HG02759 (cell line): ENCODE results near the gene CASKIN1.

Experiments used
- ATAC-seq: cut with Tn5 transposase; IDR thresholded peaks from one replicate; pipeline ENCODE4 v1.9.1; 2021; ENCODE audit warnings: mild to moderate bottlenecking, moderate library complexity; ENCODE audit not compliant: unreplicated experiment

CASKIN1 gene

DNA sequence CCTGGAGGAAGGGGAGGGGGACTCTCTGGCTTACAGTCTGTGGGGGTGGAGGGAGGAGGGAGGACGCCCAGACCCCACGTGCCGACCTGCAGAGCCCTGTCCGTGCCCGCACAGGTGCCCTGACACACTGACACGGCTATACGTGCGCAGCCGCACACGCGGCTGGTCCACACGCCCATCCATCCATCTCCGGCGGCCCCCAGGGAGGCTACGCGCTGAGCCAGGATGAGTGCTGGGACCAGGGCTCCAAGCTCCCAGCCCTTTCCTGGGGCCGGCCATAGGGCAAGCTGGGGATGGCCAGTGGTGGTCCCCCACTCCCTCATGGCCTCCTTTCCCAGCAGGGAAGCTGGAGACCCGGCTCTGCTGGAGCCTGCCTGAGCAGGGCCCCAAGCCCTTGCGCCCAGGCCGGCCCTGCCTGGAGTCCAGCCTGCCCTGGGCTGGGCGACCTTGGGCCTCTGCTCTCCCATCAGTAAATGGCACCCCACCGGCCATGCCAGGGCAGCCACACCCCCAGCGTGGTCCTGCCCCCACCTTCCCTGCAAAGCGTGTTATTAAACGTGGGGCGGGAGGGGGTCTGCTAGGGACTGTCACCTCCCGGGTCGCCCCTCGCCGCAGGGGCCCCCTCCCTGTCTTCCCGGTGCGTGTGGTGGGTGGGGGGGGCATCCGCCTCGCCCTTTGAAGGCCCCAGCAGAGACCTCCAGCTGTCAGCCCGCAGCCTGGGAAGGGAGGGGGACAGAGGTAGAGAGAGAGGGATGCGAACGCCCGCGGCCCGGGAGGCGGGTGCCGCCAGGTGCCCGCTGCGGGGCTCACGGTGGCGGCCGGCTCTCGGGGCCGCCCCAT, 863 bp downstream of the CASKIN1 start:
- no peak for ATAC-seq

DNA sequence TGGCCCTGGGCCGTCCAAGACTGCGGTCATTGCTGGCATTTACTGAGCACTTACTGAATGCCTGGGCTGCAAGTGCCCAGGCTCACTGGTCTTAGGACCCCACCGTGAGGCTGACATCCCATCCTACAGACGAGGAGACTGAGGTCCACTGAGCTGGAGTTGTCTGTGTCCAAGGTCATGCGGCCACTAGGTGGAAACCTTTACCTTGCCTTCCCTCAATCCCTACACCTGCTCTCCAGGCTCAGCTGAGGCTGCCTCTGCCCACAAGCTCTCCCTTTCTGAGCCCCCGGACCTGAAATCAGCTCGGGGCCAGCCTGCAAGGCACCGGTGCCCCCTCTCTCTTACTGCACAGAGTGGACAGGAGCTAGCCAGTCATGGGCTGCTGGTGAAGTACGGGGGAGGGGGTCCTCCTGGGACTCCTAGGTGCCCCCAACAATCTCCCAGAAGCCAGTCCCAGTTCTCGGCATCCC, 1.5 kb downstream of the CASKIN1 start:
- no peak for ATAC-seq

DNA sequence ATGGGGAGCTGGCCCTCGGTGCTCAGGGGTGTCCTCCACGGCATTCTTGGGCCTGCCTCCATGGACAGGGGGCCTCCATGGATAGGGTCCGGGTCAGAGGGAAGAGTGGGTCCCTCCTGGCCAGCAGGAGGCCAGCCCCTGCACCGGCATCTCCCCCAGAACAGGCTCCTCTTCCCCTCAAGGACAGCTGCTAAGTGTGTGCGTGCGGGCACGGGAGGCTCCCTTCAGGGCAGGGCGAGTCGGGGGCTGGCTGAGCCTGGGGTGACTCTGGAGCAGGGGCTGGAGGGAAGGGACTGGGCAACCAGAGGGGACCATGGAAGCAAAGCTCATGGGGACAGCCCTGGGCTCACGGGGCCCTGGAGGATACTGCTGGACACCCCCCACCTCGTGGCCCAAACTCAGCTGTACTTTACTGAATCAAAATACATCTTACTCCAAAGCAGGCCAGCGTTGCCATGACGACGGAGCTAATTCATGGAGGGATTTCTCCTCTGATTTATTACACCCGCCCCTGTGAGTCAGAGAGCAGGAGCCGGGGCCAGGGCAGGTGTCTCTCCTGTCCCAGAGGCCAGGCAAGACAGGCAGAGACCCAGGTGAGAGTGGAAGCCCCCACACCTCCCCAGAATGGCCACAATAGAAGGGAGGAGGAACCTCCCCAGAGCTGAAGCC, 2.1 kb downstream of the CASKIN1 start:
- ATAC-seq: no peak

DNA sequence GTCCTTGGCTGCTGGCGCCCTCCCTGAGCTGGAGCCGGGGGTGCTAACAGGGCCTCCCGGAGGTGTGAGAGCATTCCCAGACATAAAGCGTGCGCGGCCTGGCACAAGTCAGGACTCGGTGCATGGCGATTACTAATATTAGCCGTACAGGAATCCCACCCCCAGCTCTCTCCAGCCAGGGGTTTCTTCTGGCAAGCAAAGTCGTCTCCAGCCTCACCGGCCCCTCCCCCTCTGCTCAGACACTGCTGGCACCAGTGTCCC, 5.0 kb downstream of the CASKIN1 start:
- no peak for ATAC-seq

DNA sequence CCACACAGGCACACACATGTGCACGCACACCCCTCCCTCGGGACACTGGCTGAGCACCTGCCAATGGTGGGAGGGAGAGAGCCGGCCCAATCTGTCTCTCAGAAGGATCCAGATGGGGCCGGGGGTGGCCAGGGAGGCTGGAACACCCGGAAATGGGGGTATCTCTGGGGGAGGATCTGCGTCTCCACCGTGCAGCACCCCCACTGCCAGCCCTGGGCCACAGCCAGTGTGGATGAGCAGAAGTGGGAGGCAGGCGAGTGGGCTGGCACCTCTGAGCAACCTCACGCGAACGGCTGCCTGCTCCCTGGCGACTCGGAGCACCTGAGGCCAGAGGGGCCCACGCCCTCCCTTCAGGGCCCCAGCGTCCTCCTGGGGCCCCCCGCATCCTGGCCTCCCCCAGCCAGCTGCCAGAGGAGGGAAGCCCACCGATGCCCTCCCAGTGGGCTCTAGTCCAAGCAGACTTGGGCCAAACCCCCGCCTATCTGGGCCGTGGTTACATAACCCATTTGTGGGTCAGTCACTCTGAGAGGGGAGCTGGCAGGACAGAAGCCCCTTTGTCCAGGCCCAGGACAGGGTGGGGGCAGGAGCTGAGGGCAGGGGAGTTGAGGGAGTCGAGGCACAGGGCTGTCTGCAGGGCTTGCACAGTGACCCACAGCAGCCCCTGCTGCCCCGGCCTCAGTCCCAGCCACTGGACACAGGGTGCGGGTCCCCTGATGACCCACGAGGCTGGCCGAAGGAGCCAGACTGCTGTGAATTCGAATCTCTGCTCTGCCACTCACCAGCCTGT, 5.6 kb downstream of the CASKIN1 start:
- ATAC-seq: no peak

DNA sequence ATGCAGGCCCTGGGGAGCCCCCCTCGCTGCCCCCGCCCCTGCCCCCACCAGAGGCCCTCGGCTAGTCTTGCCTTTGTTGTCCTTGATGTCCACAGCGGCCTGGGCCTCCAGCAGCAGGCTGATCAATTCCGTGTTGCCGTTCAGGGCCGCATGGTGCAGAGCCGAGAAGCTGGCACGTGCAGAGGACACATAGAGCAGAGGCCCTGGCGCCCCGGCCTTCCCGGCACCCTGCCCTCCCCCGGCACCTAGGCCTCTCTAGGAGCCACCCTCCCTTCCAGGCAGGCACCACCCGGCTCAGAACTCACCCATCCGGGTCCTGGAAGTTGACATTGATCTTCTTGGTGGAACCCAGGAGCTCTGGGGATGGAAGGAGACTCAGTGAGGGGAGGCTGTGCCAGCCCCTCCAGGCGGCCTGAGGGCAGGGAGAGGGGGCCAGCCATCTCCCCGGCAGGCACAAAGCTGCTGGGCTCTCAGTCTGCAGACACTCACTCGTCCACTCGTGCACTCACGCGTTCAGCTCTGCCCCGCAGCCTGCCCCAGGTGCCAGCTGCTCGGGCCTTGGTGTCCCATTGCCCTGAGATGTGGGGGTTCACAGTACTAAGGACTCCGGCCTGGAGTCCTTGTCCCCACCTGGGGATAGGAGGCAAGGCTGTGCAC, 6.3 kb downstream of the CASKIN1 start:
- no peak for ATAC-seq

DNA sequence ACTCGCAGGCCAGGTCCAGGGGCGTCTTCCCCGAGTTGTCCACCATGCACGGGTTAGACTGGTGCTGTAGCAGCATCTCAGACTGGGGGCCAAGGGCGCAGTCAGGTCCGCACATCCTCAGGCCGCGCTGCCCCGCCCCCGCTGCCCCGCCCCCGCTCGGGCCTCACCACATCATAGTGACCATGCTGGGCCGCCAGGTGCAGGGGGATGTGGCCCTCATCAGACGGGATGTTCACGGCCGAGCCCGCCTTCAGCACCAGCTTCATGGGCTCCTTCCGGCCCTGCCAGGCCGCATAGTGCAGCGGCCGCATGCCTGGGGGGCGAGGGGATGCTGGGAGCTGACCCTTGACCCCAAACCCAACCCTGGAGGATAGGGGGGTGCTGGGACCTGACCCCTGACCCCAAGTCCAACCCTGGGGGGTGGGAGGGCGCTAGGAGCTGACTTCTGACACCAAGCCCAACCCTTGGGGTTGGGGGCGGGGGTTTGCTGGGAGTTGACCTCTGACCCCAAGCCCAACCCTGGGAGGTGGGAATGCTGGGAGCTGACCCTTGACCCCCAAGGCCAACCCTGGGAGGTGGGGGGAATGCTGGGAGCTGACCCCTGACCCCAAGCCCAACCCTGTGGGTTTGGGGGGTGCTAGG, 7.0 kb downstream of the CASKIN1 start:
- ATAC-seq: no peak

DNA sequence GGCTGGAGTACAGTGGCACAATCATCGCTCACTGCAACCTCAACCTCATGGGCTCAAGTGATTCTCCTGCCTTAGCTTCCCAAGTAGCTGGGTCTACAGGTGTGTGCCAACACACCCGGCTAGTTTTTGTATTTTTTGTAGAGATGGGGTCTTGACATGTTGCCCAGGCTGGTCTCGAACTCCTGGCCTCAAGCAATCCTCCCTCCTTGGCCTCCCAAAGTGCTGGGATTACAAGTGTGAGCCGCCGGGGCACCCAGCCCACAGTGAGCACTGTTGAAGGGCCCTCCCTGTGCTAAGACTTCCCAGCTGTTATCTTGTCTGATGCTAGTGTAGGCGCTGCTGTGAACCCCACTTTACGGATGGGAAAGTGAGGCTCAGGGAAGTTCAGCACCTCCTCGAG, 8.0 kb downstream of the CASKIN1 start:
- ATAC-seq: no peak

DNA sequence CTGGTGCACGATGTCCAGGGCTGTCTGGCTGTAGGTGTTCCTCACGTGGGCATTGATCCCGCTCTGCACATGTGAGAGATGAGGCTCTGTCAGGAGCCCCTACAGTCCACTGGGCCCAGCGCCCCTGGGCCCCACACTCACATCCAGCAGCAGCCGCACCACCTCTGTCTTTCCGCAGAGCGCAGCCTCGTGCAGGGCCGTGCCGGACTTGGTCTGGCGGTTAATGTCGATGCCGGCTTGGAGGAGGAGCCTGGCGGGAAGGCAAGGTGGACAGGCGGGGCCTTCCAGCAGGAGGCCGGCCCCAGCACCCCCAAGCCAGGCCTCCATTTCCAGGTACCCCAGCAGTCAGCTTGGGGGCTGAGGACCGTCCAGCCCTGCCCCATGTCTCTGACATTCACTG, 9.2 kb downstream of the CASKIN1 start:
- no peak for ATAC-seq

DNA sequence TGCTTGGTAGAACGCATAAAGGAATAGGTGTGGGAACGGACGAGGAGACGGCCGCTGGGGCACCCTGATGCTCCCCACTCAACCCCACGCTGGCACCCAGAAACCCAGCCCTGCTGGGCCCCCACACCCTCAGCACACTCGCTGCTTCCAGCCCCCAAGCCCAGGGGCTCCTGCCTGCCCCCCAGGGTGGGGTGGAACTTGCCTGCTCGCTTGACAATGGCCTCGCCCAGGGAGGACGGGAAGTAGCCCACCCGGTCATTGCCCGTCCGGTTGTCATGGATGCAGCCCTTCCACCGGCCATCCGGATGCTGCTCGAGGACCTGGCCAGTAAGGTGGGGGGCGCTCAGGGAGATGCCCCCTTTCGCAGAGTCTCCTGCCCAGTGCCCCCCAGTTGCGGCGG, 9.9 kb downstream of the CASKIN1 start:
- ATAC-seq: no peak

DNA sequence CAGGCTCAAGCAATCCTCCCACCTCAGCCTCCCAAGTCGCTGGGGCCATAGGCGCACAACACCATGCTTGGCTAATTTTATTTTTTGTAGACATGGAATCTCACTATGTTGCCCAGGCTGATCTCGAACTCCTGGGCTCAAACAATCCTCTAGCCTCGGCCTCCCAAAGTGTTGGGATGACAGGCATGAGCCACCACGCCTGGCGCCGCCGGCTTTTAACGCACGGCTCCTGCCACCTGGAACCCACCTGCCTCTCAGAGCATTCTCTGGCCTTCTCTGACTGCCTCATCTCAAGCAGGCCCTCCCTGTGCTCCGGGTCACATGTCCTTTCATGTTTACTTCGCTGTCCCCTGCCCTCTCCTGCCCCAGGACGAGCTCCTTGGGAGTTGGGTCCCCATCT, 10.3 kb downstream of the CASKIN1 start:
- no peak for ATAC-seq

DNA sequence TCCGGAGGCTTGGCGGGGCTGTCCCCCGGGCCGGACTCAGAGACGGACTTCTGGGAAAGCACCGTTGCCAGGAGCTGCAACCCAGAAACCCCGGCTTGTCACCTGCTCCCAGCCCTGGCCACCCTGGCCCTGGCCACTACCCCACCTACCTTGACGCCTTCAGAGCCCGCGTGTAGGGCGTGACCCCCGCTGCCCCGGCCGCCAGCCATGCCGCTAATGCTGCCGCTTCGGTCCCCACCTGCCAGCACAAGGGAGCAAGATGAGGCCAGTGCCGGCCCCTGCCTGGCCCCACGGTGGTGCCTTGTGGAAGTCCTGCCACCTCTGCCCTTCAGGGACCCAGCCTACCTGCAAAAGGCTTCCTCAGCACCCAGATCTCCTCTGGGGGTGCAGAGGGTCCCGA, 11.4 kb downstream of the CASKIN1 start:
- ATAC-seq: no peak

DNA sequence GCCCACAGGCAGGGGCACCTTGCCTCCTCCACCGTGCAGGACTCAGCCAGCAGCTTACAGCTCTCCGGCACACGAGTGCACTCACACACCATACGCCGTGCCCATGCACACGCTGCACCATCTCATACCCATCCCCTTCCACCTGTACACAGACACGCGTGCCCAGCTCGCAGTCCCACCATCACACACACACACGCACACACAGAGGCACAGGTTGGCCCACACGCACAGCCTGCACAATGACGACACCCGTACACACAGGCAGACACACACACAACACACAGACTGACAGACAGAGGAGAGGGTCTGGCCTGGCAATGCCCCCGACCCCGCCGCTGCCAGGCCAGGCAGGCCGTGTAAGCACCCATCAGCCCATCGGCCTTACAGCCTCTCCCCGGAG, 12.1 kb downstream of the CASKIN1 start:
- ATAC-seq: no peak

DNA sequence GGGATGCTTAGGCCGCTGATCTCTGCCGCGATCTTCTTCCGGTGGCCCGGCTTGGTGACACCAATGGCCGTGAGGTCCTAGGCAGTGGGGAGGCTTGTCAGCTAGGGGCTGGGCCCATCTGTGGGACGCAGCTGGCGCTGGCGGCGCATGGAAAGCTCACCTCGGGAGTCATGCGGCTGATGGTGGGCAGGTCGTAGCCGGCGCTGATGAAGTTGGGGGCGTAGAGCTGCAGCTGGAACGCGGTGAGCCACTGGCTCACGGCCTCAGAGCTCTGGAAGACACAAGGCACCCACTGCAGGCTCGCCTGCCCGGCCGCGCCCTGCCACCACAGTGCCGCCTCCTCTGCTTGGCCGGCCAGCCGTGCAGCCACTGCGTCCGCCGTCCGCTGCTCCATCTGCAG, 12.7 kb downstream of the CASKIN1 start:
- ATAC-seq: no peak

DNA sequence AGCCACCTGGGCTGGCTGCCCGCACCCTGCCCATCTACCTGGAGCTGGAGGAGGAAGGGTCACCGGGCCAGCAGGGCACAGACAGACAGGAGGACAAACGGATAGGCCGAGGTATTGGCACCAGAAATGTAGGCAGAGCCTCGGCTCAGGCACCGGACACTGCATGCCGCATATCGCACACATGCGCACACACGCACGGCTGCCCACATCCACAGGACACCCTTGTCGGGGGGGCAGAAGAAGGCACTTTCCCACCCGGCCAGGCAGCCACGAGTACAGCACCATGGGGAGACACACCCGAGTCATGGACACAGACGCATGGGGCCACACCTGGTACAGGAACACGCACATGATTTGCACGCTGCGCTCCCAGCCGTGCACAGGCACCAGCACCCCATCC, 14.5 kb downstream of the CASKIN1 start:
- no peak for ATAC-seq

DNA sequence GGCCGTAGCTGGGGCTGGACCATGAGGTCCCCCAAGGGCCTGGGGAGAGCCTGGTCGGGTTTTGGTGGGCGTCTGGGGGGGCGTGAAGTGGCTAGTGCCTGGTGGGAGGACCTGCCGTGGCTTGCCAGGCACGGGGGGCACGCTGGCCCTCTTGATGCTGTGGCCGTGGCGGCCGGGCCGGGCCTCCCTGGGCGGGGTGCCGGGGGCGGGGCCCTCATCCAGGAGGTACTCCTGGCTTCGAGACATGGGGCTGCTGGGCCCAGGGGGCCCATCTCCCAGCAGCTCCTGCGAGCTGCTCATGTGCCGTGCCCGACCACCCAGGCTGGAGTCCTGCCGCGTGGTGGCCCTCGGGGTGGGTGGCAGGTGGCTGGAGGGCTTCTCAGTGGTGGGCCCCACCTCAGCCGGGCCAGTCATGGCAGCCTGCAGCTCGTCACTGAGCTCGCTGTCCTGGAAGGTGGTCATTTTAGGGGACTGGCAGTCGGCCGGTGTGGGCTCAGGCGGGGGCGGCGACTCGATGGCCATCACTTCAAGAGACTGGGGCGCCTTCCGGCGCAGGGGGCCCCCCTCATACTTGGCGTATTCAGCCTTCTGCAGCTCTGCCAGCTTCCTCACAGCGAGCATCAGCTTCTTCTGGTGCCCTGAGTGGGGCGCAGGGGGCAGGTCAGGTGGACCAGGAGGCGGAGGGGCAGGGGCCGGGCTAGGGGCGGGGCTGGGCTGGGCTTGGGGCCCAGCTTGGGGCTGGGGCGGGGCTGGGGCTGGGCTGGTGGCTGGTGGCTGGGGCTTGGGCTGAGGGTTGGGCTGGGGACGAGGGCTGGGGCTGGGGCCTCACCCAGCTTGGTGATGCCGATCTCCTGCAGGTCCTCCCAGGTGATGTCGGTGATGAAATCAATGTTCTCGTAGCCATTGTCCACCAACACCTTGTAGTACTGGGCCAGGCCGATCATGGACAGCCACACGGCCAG, 15.2 kb downstream of the CASKIN1 start:
- no peak for ATAC-seq

DNA sequence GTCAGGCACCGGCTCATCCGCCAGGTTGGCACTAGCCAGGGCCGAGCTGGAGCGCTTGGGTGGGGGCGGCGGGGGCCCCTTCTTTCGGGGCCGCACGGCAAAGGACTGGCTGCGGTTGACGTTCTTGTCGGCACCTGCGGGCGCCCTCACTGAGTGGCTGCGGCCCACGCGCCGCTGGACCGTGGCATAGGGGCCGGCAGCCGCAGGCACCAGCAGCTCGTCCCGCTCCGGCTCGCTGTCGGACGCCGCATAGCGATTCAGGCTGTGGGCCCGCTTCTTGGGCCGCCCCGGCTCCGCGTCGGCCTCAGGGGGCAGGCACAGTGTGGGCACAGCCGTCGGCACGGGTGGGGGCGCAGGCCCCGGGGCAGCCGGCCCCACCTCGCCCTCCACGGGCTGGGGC, 15.9 kb downstream of the CASKIN1 start:
- ATAC-seq: no peak

DNA sequence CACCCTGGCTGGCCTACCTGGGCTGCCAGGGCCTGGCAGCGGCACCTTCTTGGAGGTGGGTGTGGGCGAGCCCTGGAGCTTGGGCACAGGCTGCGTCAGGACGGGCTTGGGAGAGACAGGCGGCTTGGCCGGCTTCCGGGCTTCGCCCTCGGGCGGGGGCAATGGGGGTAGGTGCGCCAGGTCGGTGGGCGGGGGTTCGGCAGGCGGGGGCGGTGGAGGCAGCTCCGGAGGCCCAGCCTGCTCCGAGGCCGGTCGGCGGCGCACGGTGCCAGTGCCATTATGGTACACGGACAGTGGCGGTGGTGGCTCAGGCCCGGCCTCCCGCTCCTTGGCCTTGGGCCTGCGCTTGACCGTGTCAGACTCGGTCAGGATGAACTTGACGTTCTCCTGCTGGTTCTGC, 16.8 kb downstream of the CASKIN1 start:
- no peak for ATAC-seq

DNA sequence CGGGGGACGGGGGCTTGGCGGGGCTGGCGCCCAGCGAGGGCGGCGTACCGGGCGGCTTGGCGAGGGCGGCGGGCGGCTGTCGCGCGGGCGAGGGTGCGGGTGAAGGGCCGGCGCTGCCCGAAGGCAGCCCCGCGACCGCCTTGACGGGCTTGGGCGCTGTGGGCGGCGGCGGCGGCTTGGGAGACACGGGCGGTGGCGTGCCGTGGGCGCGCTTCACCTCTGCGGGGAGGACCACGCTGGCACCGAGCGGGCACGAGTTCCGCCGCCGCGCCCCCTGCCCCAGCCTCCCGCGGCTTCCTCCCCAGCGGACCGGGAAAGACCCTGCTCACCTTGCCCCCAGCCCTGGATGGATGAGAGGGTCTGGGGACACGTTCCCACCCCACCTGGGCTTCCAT, 17.3 kb downstream of the CASKIN1 start:
- ATAC-seq: no peak
